Endometrial microvascular endothelial cells (primary cell): ENCODE results near the gene CACNG8. TPM values are rescaled to one million over a fixed set of nuclear protein-coding genes. Genes with fewer than 3 reads are reported as not detected.

Source experiments
- in situ Hi-C: cut with HindIII; loops from 2 replicates; pipeline ENCODE4 v1.10.0; 2017; ENCODE audit warnings: low sequenced_read_pairs, low pct_unique_long_range_greater_than_20kb; ENCODE audit errors: inconsistent ontology term
- total RNA-seq: library from RNA; depleted of rRNA; stranded (reverse); fragments of >200 nt; gene quantifications from one replicate; pipeline ENCODE4 v1.2.3, GENCODE V29; 2015; ENCODE audit errors: inconsistent ontology term

CACNG8 gene
- total RNA-seq, 1 donor from 2014 or later = 0.09 TPM

DNA sequence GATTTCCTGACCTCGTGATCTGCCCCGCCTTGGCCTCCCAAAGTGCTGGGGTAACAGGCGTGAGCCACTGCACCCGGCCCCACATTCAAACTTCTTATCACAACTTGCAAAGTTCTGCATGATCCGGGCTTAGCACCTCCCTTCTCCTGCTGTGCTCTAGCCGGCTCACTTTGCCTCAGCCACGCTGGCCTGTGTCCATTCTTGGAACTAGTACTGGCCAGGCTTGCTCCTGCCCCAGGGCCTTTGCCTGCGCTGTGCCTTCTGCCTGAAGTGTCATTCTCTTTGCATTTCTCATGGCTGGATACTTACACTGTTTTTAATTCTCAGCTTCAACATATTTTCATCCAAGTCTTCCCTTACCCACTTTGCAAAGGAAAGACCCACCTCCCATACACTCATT lies 58.6 kb downstream of the CACNG8 start:
- in situ Hi-C loops = no loop called here

DNA sequence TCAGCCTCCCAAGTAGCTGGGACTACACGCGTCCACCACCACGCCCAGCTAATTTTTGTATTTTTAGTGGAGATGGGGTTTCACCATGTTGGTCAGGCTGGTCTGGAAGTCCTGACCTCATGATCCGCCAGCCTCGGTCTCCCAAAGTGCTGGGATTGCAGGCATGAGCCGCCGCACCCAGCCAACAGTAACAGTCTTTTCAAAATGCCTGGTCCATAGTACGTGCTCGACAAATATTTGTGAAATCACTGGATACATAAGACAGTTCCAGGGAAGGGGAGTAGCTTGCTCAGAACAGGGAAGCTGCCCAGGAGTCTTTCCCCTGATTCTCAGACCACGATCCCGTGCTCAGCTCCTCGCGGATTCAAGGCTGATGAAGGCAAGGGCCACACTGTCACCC lies 59.2 kb downstream of the CACNG8 start:
- in situ Hi-C loops = no loop called here

DNA sequence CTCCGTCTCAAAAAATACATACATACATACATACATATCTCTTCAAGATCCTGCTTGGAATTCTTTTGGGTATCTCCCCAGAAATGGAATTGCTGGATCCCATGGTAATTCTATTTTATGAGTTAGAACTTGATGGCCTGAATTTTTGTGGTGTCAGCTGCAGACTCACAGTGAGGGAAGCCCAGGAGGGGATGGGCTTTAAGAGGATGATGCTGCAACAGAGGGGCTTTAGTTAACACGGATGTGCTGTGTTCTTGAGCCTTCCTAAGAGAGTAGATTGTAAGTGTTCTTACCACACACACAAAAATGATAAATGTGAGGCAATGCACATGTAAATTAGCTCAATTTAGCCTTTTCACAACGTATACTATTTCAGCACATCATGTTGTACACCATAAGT lies 60.5 kb downstream of the CACNG8 start:
- in situ Hi-C loops = no loop called here

- in situ Hi-C loops = loop anchor here (25.0 kb wide), 1 partner anchor 112 kb away; the partner anchor contains the start of gene CACNG7
These were observed 61.9 kb downstream of the CACNG8 start for GRCh38 chr19:54024660-54025059.

DNA sequence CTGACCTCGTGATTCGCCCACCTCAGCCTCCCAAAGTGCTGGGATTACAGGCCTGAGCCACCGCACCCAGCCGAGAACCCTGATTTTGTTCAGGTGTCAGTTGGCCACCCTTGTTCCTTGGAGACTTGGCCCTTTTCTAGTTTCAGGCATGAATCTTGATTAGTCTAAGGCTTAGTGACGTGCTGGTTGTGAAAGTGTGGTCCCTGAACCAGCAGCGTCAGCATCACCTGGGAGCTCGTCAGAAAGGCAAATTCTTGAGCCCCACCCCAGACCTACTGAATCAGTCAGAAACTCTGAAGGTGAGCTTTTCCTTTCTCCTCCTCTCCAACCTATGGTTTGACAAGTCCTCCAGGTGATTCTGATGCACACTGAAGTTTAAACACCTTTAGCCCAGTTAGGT lies 63.9 kb downstream of the CACNG8 start:
- in situ Hi-C loops = loop anchor here (25.0 kb wide), 1 partner anchor 114 kb away; the partner anchor contains the start of gene CACNG7

DNA sequence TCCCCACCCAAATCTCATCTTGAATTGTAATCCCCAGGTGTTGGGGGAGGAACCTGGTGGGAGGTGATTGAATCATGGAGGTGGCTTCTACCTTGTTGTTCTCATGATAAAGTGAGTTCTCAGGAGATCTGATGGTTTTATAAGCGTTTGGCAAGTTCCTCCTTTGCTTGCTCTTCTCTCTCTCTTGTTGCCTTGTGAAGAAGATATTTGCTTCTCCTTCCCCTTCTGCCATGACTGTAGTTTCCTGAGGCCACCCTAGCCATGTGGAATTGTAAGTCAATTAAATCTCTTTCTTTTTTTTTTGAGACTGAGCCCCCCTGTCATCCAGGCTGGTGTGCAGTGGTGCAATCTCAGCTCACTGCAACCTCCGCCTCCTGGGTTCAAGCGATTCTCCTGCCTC lies 66.6 kb downstream of the CACNG8 start:
- in situ Hi-C loops = loop anchor here (25.0 kb wide), 1 partner anchor 117 kb away; the partner anchor contains the start of gene CACNG7

DNA sequence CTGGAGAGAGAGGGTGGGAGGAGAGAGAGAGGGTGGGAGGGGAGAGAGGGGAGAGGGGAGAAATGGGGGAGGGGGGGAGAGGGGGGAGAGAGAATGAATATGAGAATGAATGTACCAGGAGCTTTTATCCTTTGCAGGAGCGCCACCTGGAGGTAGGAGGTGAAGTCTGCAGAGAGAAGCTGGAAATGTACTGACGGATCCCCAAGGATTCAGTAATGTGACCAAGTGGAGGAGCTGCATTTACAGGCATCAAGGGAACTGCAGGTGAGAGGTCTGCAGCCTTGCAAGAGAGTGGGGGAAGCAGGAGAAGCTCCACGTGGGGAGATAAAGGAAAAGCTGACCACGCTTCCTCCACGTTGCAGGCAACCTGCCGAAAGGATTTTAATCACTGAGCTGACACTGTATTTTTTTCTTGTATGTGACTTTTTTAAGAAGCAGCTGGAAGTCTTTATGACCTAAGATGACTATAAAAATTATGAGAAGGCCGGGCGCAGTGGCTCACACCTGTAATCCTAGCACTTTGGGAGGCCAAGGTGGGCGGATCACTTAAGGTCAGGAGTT lies 67.3 kb downstream of the CACNG8 start:
- in situ Hi-C loops = loop anchor here (25.0 kb wide), 1 partner anchor 118 kb away; the partner anchor contains the start of gene CACNG7

DNA sequence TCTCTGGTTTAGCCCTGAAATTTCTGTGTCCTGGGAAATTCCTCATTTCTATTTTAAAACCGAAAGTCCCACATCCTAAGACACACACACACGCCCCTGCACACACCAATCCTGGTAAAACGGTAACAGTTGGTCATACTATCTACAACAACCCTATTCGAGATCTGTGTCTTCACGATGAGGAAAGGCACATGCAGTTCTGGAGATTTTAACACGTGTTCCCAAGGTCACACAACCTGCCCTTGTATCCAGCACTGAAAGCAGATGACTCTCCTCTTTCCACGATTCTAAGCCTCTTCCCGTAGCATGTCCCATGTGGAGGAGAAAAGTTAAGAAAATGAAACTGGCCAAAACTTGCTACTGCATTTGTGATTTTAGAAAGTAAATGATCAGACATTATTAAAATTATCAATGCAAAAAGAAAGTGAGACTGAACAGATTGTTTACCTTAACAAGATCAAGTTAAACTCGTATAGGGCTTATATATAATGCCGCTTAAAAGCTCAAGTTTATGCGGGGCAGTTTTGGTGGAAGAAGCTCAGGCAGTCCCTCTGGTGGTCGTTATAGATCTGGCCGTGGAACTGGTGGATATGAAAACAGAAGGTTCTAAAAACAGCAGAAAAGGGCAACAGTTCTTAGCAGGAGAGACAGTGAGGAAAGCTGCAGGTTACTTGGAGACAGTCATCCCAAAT lies 68.3 kb downstream of the CACNG8 start:
- in situ Hi-C loops = loop anchor here (25.0 kb wide), 1 partner anchor 119 kb away; the partner anchor contains the start of gene CACNG7

- in situ Hi-C loops = loop anchor here (25.0 kb wide), 1 partner anchor 123 kb away; the partner anchor contains the start of gene CACNG7
These were observed 72.8 kb downstream of the CACNG8 start for GRCh38 chr19:54035215-54036178.

DNA sequence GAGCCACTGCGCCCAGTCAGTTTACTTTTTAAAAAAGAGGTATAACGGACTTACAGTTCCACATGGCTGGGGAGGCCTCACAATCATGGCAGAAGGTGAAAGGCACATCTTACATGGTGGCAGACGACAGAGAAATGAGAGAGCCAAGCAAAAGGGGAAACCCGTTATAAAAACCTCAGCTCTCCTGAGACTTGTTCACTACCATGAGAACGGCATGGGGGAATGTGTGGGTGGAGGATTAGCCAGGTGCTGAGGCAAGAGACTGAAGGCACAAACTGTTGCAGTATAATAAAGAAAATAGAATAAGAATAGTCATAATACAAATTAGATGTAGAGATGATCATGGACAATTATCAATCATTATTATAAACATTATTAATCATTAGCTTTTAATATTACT lies 73.8 kb downstream of the CACNG8 start:
- in situ Hi-C loops = loop anchor here (25.0 kb wide), 1 partner anchor 124 kb away; the partner anchor contains the start of gene CACNG7

Other genes with a start within 250 kb of the CACNG8 start
- 0.19 TPM for gene NLRP12, start 138.6 kb upstream of the CACNG8 start, total RNA-seq
- gene MYADM, start 95.1 kb upstream of the CACNG8 start, total RNA-seq = 60.7 TPM
- not detected for gene PRKCG, start 80.7 kb upstream of the CACNG8 start, total RNA-seq
- gene CACNG7, start 53.7 kb upstream of the CACNG8 start, total RNA-seq = not detected
- gene CACNG6, start 28.7 kb downstream of the CACNG8 start, total RNA-seq = 3.5 TPM
- not detected for gene VSTM1, start 101.0 kb downstream of the CACNG8 start, total RNA-seq
- gene TARM1, start 118.4 kb downstream of the CACNG8 start, total RNA-seq = not detected
- gene OSCAR, start 137.9 kb downstream of the CACNG8 start, total RNA-seq = not detected
- gene NDUFA3, start 139.9 kb downstream of the CACNG8 start, total RNA-seq = 16.4 TPM
- 45.4 TPM for gene TFPT, start 152.7 kb downstream of the CACNG8 start, total RNA-seq
- 127 TPM for gene PRPF31, start 152.8 kb downstream of the CACNG8 start, total RNA-seq
- 20.3 TPM for gene CNOT3, start 174.8 kb downstream of the CACNG8 start, total RNA-seq
- gene LENG1, start 196.8 kb downstream of the CACNG8 start, total RNA-seq = 15.8 TPM
- gene TMC4, start 210.2 kb downstream of the CACNG8 start, total RNA-seq = not detected
- gene MBOAT7, start 226.6 kb downstream of the CACNG8 start, total RNA-seq = 303 TPM
- 77.5 TPM for gene TSEN34, start 228.4 kb downstream of the CACNG8 start, total RNA-seq
- 2,287 TPM for gene RPS9, start 237.9 kb downstream of the CACNG8 start, total RNA-seq